ENCODE results near the gene POPDC3. TPM values are rescaled to one million over a fixed set of nuclear protein-coding genes. Genes with fewer than 3 reads are reported as not detected.

Gene POPDC3
- total RNA-seq, 4 donors from 2014 or later, result 0.79 to 1.8 TPM; not detected in 2

DNA sequence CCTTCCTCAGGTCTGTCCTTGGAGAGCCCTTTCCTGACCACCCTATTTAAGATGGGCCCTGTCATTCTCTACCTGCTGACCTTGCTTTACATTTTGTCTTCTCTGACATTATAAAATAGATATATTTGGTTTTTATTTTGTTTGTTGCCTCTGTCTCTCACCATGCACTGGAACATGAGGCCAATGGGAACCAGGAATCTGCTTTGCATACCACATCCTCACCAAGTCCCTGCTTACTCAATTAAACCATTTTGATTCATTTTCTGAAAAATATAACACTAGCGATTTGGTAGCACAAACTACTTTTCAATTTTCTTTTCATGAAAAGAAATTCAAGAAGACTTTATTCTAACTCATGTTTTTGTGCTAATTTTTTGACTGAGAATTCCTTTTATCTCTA, 32.8 kb upstream of the POPDC3 start:
- H3K27me3 ChIP-seq, result no peaks in the 10 kb centered on the region
- H3K4me1 ChIP-seq, result no peaks in the 10 kb centered on the region
- WGBS, 2 donors (ENCODE audit: low coverage in 1 of 2), result 82 to 86% methylated on average over 1 of the region's 1 CpG
- no peaks in the 10 kb centered on the region for H3K36me3 ChIP-seq
- intact Hi-C loops (cut with DNase I; ENCODE audit: low total_unique reads) (no loop called here), in situ Hi-C loops (cut with MboI; ENCODE audit: low pct_ligation_motif_present in 1 of 4, low pct_unique_long_range_greater_than_20kb in 1 of 4, low sequenced_read_pairs in 3 of 4) (no loop called here)
- TF ChIP-seq, protein P1, sequence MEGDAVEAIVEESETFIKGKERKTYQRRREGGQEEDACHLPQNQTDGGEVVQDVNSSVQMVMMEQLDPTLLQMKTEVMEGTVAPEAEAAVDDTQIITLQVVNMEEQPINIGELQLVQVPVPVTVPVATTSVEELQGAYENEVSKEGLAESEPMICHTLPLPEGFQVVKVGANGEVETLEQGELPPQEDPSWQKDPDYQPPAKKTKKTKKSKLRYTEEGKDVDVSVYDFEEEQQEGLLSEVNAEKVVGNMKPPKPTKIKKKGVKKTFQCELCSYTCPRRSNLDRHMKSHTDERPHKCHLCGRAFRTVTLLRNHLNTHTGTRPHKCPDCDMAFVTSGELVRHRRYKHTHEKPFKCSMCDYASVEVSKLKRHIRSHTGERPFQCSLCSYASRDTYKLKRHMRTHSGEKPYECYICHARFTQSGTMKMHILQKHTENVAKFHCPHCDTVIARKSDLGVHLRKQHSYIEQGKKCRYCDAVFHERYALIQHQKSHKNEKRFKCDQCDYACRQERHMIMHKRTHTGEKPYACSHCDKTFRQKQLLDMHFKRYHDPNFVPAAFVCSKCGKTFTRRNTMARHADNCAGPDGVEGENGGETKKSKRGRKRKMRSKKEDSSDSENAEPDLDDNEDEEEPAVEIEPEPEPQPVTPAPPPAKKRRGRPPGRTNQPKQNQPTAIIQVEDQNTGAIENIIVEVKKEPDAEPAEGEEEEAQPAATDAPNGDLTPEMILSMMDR (IDR thresholded peaks at IDR 0.05), result no peak
- no peak for TF ChIP-seq EP300 (IDR thresholded peaks at IDR 0.05; ENCODE audit: low read depth)
- no peak for TF ChIP-seq POLR2A (IDR thresholded peaks at IDR 0.05)
- TF ChIP-seq POLR2AphosphoS5 (IDR thresholded peaks at IDR 0.05), result no peak
- DNase-seq, result no peak
- no peak overlapping the region for H3K4me3 ChIP-seq
- H3K27ac ChIP-seq, result no peak overlapping the region
- H3K9me3 ChIP-seq, result no peaks in the 10 kb centered on the region

DNA sequence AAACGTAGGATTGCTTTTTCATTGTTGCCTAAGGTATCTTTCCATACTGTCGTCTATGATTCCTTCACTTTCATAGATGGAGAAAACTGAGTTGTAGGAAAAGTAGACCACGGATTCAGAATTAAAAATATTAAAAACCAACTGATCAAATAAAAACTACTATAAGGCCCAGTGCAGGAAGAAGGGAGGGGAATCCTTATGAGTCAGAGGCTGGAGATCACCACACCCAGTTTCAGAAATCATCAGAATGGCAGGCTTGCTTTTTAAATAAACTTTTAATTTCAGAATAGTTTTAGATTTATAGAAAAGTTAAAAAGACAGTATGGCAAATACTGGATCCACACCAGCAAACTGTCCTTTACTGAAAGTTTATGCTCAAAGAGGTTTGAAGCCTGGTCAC, 32.0 kb upstream of the POPDC3 start:
- Histone ChIP-seq H3K27me3 (no peaks in the 10 kb centered on the region), H3K36me3 (no peaks in the 10 kb centered on the region), H3K4me3 (no peak overlapping the region), H3K27ac (no peak overlapping the region), H3K4me1 (no peaks in the 10 kb centered on the region), H3K9me3 (no peaks in the 10 kb centered on the region)
- no peak for DNase-seq
- WGBS, 2 donors (ENCODE audit: low coverage in 1 of 2), result 85 to 89% methylated on average over 3 of the region's 3 CpGs
- TF ChIP-seq POLR2A (IDR thresholded peaks at IDR 0.05), result no peak
- TF ChIP-seq EP300 (IDR thresholded peaks at IDR 0.05; ENCODE audit: low read depth), result no peak
- no peak for TF ChIP-seq POLR2AphosphoS5 (IDR thresholded peaks at IDR 0.05)
- TF ChIP-seq, protein P1 (IDR thresholded peaks at IDR 0.05), result no peak
- in situ Hi-C loops (cut with MboI; ENCODE audit: low pct_ligation_motif_present in 1 of 4, low pct_unique_long_range_greater_than_20kb in 1 of 4, low sequenced_read_pairs in 3 of 4) (no loop called here), intact Hi-C loops (cut with DNase I; ENCODE audit: low total_unique reads) (no loop called here)

DNA sequence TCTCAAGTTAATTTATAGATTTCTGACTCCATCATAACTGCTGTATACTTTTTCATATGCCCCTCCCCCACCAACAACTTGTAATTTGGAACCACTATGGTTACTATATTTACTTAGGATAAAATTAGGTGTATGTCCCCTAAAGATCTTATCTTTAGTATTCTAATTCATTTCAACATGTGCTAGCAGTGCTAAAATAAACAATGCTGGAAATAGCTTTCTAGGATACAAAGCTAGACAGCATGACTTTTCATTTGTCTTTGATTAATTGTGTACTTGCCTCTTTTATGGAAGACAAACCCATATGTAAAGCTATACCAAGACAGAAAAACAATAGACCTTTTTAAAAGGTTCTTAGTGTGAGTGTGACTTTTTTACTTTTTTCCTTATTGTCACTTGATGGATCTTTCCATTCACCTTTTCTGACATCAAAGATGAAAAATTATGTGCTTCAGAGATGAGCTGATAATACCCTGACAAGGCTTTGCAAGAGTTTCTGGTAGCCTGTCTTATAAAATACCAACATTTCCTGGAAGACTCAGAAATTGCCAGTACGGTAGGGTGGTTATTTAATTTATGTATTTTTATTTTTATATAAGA, 31.2 kb upstream of the POPDC3 start:
- Histone ChIP-seq H3K9me3 (no peaks in the 10 kb centered on the region), H3K4me3 (no peak overlapping the region), H3K27ac (no peak overlapping the region), H3K27me3 (no peaks in the 10 kb centered on the region), H3K36me3 (no peaks in the 10 kb centered on the region), H3K4me1 (no peaks in the 10 kb centered on the region)
- TF ChIP-seq EP300 (IDR thresholded peaks at IDR 0.05; ENCODE audit: low read depth), result no peak
- TF ChIP-seq POLR2AphosphoS5 (IDR thresholded peaks at IDR 0.05), result no peak
- no peak for TF ChIP-seq POLR2A (IDR thresholded peaks at IDR 0.05)
- TF ChIP-seq, protein P1 (IDR thresholded peaks at IDR 0.05), result no peak
- intact Hi-C loops (cut with DNase I; ENCODE audit: low total_unique reads) (no loop called here), in situ Hi-C loops (cut with MboI; ENCODE audit: low pct_ligation_motif_present in 1 of 4, low pct_unique_long_range_greater_than_20kb in 1 of 4, low sequenced_read_pairs in 3 of 4) (no loop called here)
- DNase-seq, result no peak
- 98 to 100% methylated on average over 1 of the region's 1 CpG for WGBS, 2 donors (ENCODE audit: low coverage in 1 of 2)

DNA sequence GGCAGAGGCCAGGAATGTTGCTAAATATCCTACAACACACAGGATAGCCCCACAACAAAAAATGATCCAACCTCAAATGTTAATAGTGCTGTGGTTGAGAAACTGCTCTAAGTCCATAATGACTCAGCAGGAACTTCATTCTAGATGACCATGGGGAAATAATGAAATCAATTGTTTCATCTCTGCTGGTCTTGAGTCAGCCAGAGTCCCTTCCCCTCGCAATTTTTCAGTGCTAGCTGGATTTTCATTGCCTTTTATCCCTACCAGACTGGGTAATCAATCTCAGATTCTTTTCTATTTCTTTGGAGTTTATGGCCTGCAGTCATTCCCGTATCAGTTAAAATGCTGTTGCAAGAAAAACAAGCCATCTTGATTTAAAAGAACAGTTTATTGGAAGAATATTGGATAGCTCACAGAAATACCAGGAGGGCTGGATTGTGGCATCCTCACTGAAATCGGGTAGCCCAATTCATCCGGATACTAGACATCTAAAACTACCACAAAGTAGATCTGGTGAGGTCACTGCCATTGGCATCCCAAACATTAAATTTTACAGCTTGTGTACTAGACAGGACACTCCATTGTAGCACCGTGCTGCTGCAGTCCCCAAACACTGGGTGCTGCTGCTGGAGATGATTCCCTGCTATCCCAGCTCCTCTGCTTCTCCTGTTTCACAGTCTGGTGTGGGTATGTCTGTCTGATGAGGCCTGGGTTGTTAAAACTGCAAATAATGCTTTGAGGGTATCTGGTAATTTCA, 30.3 kb upstream of the POPDC3 start:
- H3K9me3 ChIP-seq, result no peaks in the 10 kb centered on the region
- in situ Hi-C loops (cut with MboI; ENCODE audit: low pct_ligation_motif_present in 1 of 4, low pct_unique_long_range_greater_than_20kb in 1 of 4, low sequenced_read_pairs in 3 of 4), result no loop called here
- no peaks in the 10 kb centered on the region for H3K27me3 ChIP-seq
- intact Hi-C loops (cut with DNase I; ENCODE audit: low total_unique reads), result no loop called here
- no peaks in the 10 kb centered on the region for H3K4me1 ChIP-seq
- 67 to 81% methylated on average over 4 to 5 of the region's 5 CpGs for WGBS, 2 donors (ENCODE audit: low coverage in 1 of 2)
- H3K27ac ChIP-seq, result no peak overlapping the region
- H3K4me3 ChIP-seq, result no peak overlapping the region
- TF ChIP-seq POLR2A (IDR thresholded peaks at IDR 0.05) (no peak), EP300 (IDR thresholded peaks at IDR 0.05; ENCODE audit: low read depth) (no peak), POLR2AphosphoS5 (IDR thresholded peaks at IDR 0.05) (no peak)
- TF ChIP-seq, protein P1 (IDR thresholded peaks at IDR 0.05), result no peak
- H3K36me3 ChIP-seq, result no peaks in the 10 kb centered on the region
- DNase-seq, result no peak

Data from transverse colon (tissue), 4 donors.